K562 (cell line): ENCODE results near the gene GPR180. TPM values are rescaled to one million over a fixed set of nuclear protein-coding genes. Genes with fewer than 3 reads are reported as not detected.

Experiments used
- ATAC-seq: fragments of 200-7000 bp; cut with Tn5 transposase; 3 replicates; pipeline ENCODE4 v1.9.1; 2020; ENCODE audit warnings: moderate library complexity
- BruUV-seq: library from RNA; stranded (reverse); fragments of 400-500 nt; replicated peaks from 2 replicates; lab custom pipeline; 2021; lab: Mats Ljungman, UMichigan
- CTCF ChIA-PET: fragments of 300-600 bp; formaldehyde crosslinking; extraction: SDS; loops from one replicate; lab custom pipeline; 2021; ENCODE audit warnings: low intra/inter-chr PET ratio; lab: Yijun Ruan, JAX
- POLR2A ChIA-PET: fragments of 300-600, 350-650 bp; sonication (Branson Sonifier 250); formaldehyde crosslinking; extraction: SDS; loops from one replicate; lab custom pipeline; 2021; ENCODE audit warnings: antibody characterized with exemption, inconsistent platforms; lab: Yijun Ruan, JAX
- DNase-seq, 4 experiments: peaks; one replicate each; pipeline versions ENCODE4 v3.0.0 to v3.0.0-alpha.2; 2011 to 2018; ENCODE audit warnings: low spot score in 3 of 4, mixed read lengths in 3 of 4; ENCODE audit errors: extremely low read depth in 1 of 4
- FAIRE-seq: peaks from 2 replicates; lab custom pipeline; 2011; peaks lifted over from hg19 to GRCh38; lab: Jason Lieb, UNC
- H2AFZ ChIP-seq: 2 replicates; pipeline ENCODE4 v1.6.0; 2011; ENCODE audit warnings: low read depth, low read length, control low read depth, inconsistent platforms
- H3K27ac ChIP-seq: fragments of 200-600 bp; 3 replicates; pipeline ENCODE4 v1.8.0; 2011; ENCODE audit warnings: low read depth, mild to moderate bottlenecking, control low read depth, inconsistent platforms, low read length, moderate library complexity, mixed read lengths; ENCODE audit errors: extremely low read depth
- H3K27me3 ChIP-seq, 2 experiments: fragments of 300-600 bp in 1 of 2; 2 replicates in 1 of 2; 3 replicates in 1 of 2; pipeline versions ENCODE4 v1.6.0 to v1.8.0; 2011; ENCODE audit warnings: inconsistent platforms in 2 of 2, low read length in 2 of 2, mild to moderate bottlenecking in 1 of 2, mixed read lengths in 1 of 2, moderate library complexity in 1 of 2; ENCODE audit not compliant: control insufficient read depth in 2 of 2, insufficient read depth in 2 of 2
- H3K36me3 ChIP-seq: fragments of 300-600 bp; 3 replicates; pipeline ENCODE4 v1.8.0; 2011; ENCODE audit warnings: mild to moderate bottlenecking, low read length, inconsistent platforms; ENCODE audit not compliant: control insufficient read depth, insufficient read depth
- H3K4me1 ChIP-seq, 2 experiments: fragments of 200-600 bp in 1 of 2; replicated peaks in 1 of 2; 2 replicates in 1 of 2; 3 replicates in 1 of 2; pipeline versions ENCODE4 v1.5.1 to v1.8.0; 2011; ENCODE audit warnings: inconsistent platforms in 2 of 2, low read length in 2 of 2, mild to moderate bottlenecking in 1 of 2, mixed read lengths in 1 of 2, moderate library complexity in 1 of 2; ENCODE audit not compliant: control insufficient read depth in 2 of 2, insufficient read depth in 2 of 2
- H3K4me2 ChIP-seq: 2 replicates; pipeline ENCODE4 v1.6.1; 2011; ENCODE audit warnings: low read length, control low read depth, inconsistent platforms, mixed read lengths; ENCODE audit not compliant: insufficient read depth
- H3K4me3 ChIP-seq: fragments of 200-600 bp; sonication (generic), shearing (Covaris generic); 2 replicates; pipeline ENCODE4 v1.5.1; 2016; ENCODE audit warnings: control low read depth, inconsistent platforms
- H3K79me2 ChIP-seq: fragments of 200-600 bp; 3 replicates; pipeline ENCODE4 v1.8.0; 2011; ENCODE audit warnings: low read length, inconsistent platforms; ENCODE audit not compliant: control insufficient read depth, insufficient read depth
- H3K9ac ChIP-seq, 2 experiments: 2 replicates each; pipeline versions ENCODE4 v1.6.0 to v1.6.1; 2011; ENCODE audit warnings: low read depth in 2 of 2, low read length in 2 of 2, control low read depth in 1 of 2, inconsistent platforms in 1 of 2, mild to moderate bottlenecking in 1 of 2, mixed read lengths in 1 of 2; ENCODE audit not compliant: insufficient read depth in 1 of 2
- H3K9me1 ChIP-seq: one replicate; pipeline ENCODE4 v1.6.0; 2011; ENCODE audit warnings: inconsistent platforms, mild to moderate bottlenecking, low read length, moderate library complexity; ENCODE audit not compliant: control insufficient read depth, insufficient read depth
- H3K9me3 ChIP-seq: replicated peaks from 2 replicates; pipeline ENCODE4 v1.5.1; 2011; ENCODE audit warnings: low read depth, low read length, inconsistent platforms; ENCODE audit not compliant: control insufficient read depth, insufficient read depth
- H4K20me1 ChIP-seq: replicated peaks from 2 replicates; pipeline ENCODE4 v1.6.1; 2011; ENCODE audit warnings: low read length, inconsistent platforms, mixed read lengths; ENCODE audit not compliant: control insufficient read depth, insufficient read depth
- EGR1 ChIP-seq: fragments of 450-650 bp; conservative IDR thresholded peaks from 2 replicates; pipeline ENCODE4 v1.6.1; 2017; ENCODE audit warnings: mild to moderate bottlenecking
- HEY1 ChIP-seq: fragments of 250-450 bp; sonication (Bioruptor Pico); IDR thresholded peaks from 2 replicates; pipeline ENCODE4 v1.5.0; 2020; ENCODE audit warnings: mild to moderate bottlenecking, moderate library complexity, borderline replicate concordance
- HMG20B ChIP-seq: fragments of 250-450 bp; sonication (Bioruptor Pico); IDR thresholded peaks from 2 replicates; pipeline ENCODE4 v1.5.0; 2021; ENCODE audit warnings: mild to moderate bottlenecking
- KDM2B ChIP-seq: fragments of 250-450 bp; sonication (Bioruptor Pico); IDR thresholded peaks from 2 replicates; pipeline ENCODE4 v1.8.0; 2021; ENCODE audit warnings: mild to moderate bottlenecking, moderate library complexity
- MAZ ChIP-seq, 2 experiments: fragments of 450-650 bp in 1 of 2; sonication (generic) in 1 of 2; formaldehyde crosslinking; IDR thresholded peaks in 1 of 2; conservative IDR thresholded peaks in 1 of 2; 2 replicates each; pipeline versions ENCODE4 v1.4.0 to v1.5.0; 2020; ENCODE audit warnings: mild to moderate bottlenecking in 1 of 2, missing genetic modification reagents in 1 of 2
- MTA2 ChIP-seq: fragments of 450-650 bp; IDR thresholded peaks from 2 replicates; pipeline ENCODE4 v1.6.1; 2016; ENCODE audit warnings: low read depth
- PHF21A ChIP-seq: fragments of 450-650 bp; IDR thresholded peaks from 2 replicates; pipeline ENCODE4 v1.6.1; 2017; ENCODE audit warnings: low read depth, borderline replicate concordance
- TCF7L2 ChIP-seq: fragments of 150-350 bp; IDR thresholded peaks from 2 replicates; pipeline ENCODE4 v1.6.1; 2016; ENCODE audit warnings: low read depth, mild to moderate bottlenecking, low read length, moderate library complexity
- WGBS: fragments of 100-300 bp; shearing (Covaris generic); methylation state at CpG from one replicate; pipeline ENCODE4 v1.1.6; 2016; ENCODE audit warnings: low coverage, mixed read lengths; ENCODE audit not compliant: insufficient coverage; ENCODE audit errors: missing lambda C conversion rate; 5-methylcytosine and 5-hydroxymethylcytosine counted together
- in situ Hi-C: fragments of 300-500 bp; cut with MboI; formaldehyde crosslinking; loops from 4 replicates; pipeline ENCODE4 v1.15.0; 2018; ENCODE audit warnings: inconsistent platforms, mixed read lengths
- intact Hi-C: fragments of 100-400 bp; cut with micrococcal nuclease; formaldehyde crosslinking; loops from 2 replicates; pipeline ENCODE4 v1.14.2; 2022
- polyA plus RNA-seq, 8 experiments: library from polyadenylated mRNA; depleted of rRNA in 4 of 8; stranded (reverse) in 5 of 8; unstranded in 3 of 8; fragments of >200 nt; fragmentation: Nextera tagmentation in 2 of 8; fragmentation: Illumina TruSeq in 1 of 8; extraction: Ambion mirVana in 2 of 8; extraction: Trizol in 1 of 8; gene quantifications; 2 replicates each; pipeline versions ENCODE4 v1.2.1 to v1.2.3, GENCODE V29; 2011 to 2014; ENCODE audit warnings: inconsistent platforms in 1 of 8, missing spikeins in 1 of 8
- total RNA-seq, 7 experiments: library from RNA; depleted of rRNA in 6 of 7; stranded (reverse); fragments of >200 nt in 6 of 7; fragmentation: Illumina TruSeq in 2 of 7; extraction: Trizol in 2 of 7; gene quantifications; 2 replicates each; pipeline versions ENCODE4 v1.2.1 to v1.2.3, GENCODE V29; 2011 to 2021; ENCODE audit warnings: low replicate concordance in 1 of 7

GPR180 gene
- total and polyA plus RNA-seq, 9 of the 15 experiments (the other 6 are each of a cell fraction or from before 2014, with no cell fraction given) = 0.77 to 4.1 (median 1.8) TPM

GRCh38 chr13:94667190-94667589 lies 65.5 kb downstream of the GPR180 start:
- CTCF ChIA-PET = no interaction called here
- no peak overlapping the region for H3K4me2 ChIP-seq
- FAIRE-seq (no peak), ATAC-seq (no peak), DNase-seq (no peak)
- no peaks in the 10 kb centered on the region for H3K9me3 ChIP-seq
- no peaks in the 10 kb centered on the region for H3K27me3 ChIP-seq
- H3K79me2 ChIP-seq = no peaks in the 10 kb centered on the region
- H4K20me1 ChIP-seq = no peaks in the 10 kb centered on the region
- H3K4me3 ChIP-seq = no peak overlapping the region
- H2AFZ ChIP-seq = peak overlapping the region; percentile 85
- peaks cover 5 to 47% of the 10 kb centered on the region in 2 experiments; a peak in 4 of 5 replicates for H3K4me1 ChIP-seq
- in situ Hi-C loops (loop anchor here (25.0 kb wide), 1 partner anchor 745 kb away; no protein-coding TSS in a partner anchor), intact Hi-C loops (loop anchor here (10.0 kb wide), 1 partner anchor 738 kb away; no protein-coding TSS in a partner anchor)
- H3K27ac ChIP-seq = no peak overlapping the region; the same call in 2 of the 3 replicates
- POLR2A ChIA-PET = no interaction called here
- no peaks in the 10 kb centered on the region; the same call in 2 of the 3 replicates for H3K36me3 ChIP-seq
- H3K9me1 ChIP-seq = no peaks in the 10 kb centered on the region
- 33% methylated on average over 2 of the region's 2 CpGs for WGBS
- no TSS peak for BruUV-seq
- TF ChIP-seq TCF7L2 (no peak), EGR1 (peak; percentile 64)
- no peak overlapping the region for H3K9ac ChIP-seq

- H3K9ac ChIP-seq = no peak overlapping the region
- no peak overlapping the region for H3K4me3 ChIP-seq
- H4K20me1 ChIP-seq = no peaks in the 10 kb centered on the region
- CTCF ChIA-PET = no interaction called here
- no peaks in the 10 kb centered on the region for H3K36me3 ChIP-seq
- H3K4me2 ChIP-seq = no peak overlapping the region
- no peak for TF ChIP-seq MTA2
- TF ChIP-seq HMG20B (CRISPR knock-in tag) = no peak
- TF ChIP-seq MAZ (CRISPR knock-in tag; conservative IDR thresholded peaks at IDR 0.05 in 1 of 2, IDR thresholded peaks at IDR 0.05 in 1 of 2) = no peak
- no peak for TF ChIP-seq KDM2B (CRISPR knock-in tag)
- no peak for TF ChIP-seq PHF21A
- no peak for TF ChIP-seq HEY1 (CRISPR knock-in tag)
- TF ChIP-seq, all 486 proteins: peak for 0
- FAIRE-seq (no peak), DNase-seq (no peak), ATAC-seq (no peak)
- no TSS peak for BruUV-seq
- in situ Hi-C loops (loop anchor here (25.0 kb wide), 1 partner anchor 740 kb away; no protein-coding TSS in a partner anchor), intact Hi-C loops (no loop called here)
- Histone ChIP-seq H2AFZ (no peak overlapping the region), H3K27ac (no peak overlapping the region), H3K27me3 (no peaks in the 10 kb centered on the region), H3K79me2 (no peaks in the 10 kb centered on the region), H3K9me1 (no peaks in the 10 kb centered on the region), H3K9me3 (no peaks in the 10 kb centered on the region), H3K4me1 (peaks cover 4 to 6% of the 10 kb centered on the region in 2 experiments; a peak in 3 of 5 replicates)
- 30% methylated on average over 2 of the region's 2 CpGs for WGBS
- POLR2A ChIA-PET = interaction anchor here (1.6 kb wide), 1 partner anchor 10 kb away, joined by 6 read pairs; no protein-coding TSS in a partner anchor
Measured at GRCh38 chr13:94672400-94672799, 70.7 kb downstream of the GPR180 start.
